Measurements from ENCODE around the gene SERP2.

DNA sequence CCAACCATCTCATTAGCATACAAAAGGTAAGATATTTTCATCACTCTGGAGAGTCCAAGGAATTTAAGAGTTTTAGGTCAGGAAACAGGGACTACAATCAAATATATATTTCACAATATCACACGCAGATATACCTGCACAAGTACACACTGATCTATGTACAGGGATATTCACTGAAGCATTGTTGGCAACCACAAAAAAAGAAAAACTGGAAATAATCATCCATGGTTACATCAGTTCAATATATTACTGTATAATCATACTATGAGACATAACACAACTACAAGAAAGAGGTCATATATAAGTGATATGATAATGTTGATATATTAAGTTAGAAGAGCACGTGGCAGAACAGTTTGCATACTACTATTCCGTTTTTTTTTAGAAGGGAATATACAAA is 2.2 kb upstream of the SERP2 start:
- TF ChIP-seq CTBP1 (IDR thresholded peaks at IDR 0.05; ENCODE audit: borderline replicate concordance) = no peak
- TF ChIP-seq FOXK2 (IDR thresholded peaks at IDR 0.05) = no peak
- no peak for TF ChIP-seq SUZ12 (IDR thresholded peaks at IDR 0.05)
- no peak for TF ChIP-seq SP1 (IDR thresholded peaks at IDR 0.05)
- no peak for TF ChIP-seq NFRKB (IDR thresholded peaks at IDR 0.05)
- no peak for TF ChIP-seq BHLHE40 (IDR thresholded peaks at IDR 0.05; ENCODE audit: borderline replicate concordance)
- TF ChIP-seq ARNT (IDR thresholded peaks at IDR 0.05) = no peak

Data from HEK293T (cell line).